Stimulated activated CD8-positive, alpha-beta memory T cell treated with anti-CD3 and anti-CD28 coated beads, Interleukin-15, amount 100 ng/mL, for 1 hour (primary cell): ENCODE data around the gene MROH2A.

Experiments
- DNase-seq: peaks from one replicate; pipeline ENCODE4 v3.0.0-alpha.2; 2020; ENCODE audit warnings: low read depth

Gene MROH2A

GRCh38 chr2:233799716-233800115 lies 21.6 kb downstream of the MROH2A start:
- DNase-seq = no peak

GRCh38 chr2:233800208-233800607 lies 22.1 kb downstream of the MROH2A start:
- no peak for DNase-seq

GRCh38 chr2:233801357-233802131 lies 23.4 kb downstream of the MROH2A start:
- DNase-seq = no peak

GRCh38 chr2:233802132-233802815 lies 24.1 kb downstream of the MROH2A start:
- no peak for DNase-seq

- DNase-seq = no peak
These were observed 25.3 kb downstream of the MROH2A start for GRCh38 chr2:233803292-233803911.

GRCh38 chr2:233803994-233804393 lies 25.9 kb downstream of the MROH2A start:
- DNase-seq = no peak

- no peak for DNase-seq
These were observed 29.2 kb downstream of the MROH2A start for GRCh38 chr2:233807215-233807865.

- no peak for DNase-seq
These were observed 30.1 kb downstream of the MROH2A start for GRCh38 chr2:233807966-233808935.

GRCh38 chr2:233810385-233810784 lies 32.3 kb downstream of the MROH2A start:
- DNase-seq = no peak

GRCh38 chr2:233811087-233811486 lies 33.0 kb downstream of the MROH2A start:
- no peak for DNase-seq

- DNase-seq = no peak
These were observed 33.6 kb downstream of the MROH2A start for GRCh38 chr2:233811732-233812131.

GRCh38 chr2:233813236-233814055 lies 35.3 kb downstream of the MROH2A start:
- no peak for DNase-seq

GRCh38 chr2:233814056-233814835 lies 36.1 kb downstream of the MROH2A start:
- no peak for DNase-seq

- DNase-seq = no peak
These were observed 37.7 kb downstream of the MROH2A start for GRCh38 chr2:233815861-233816260.

- no peak for DNase-seq
These were observed 38.2 kb downstream of the MROH2A start for GRCh38 chr2:233816334-233816733.

- no peak for DNase-seq
These were observed 38.6 kb downstream of the MROH2A start for GRCh38 chr2:233816771-233817170.

GRCh38 chr2:233817361-233817911 lies 39.3 kb downstream of the MROH2A start:
- no peak for DNase-seq

GRCh38 chr2:233817995-233818638 lies 40.0 kb downstream of the MROH2A start:
- DNase-seq = no peak
